Effector CD4-positive, alpha-beta T cell (primary cell): Measurements from ENCODE around the gene DOK4.

Source experiments
- DNase-seq: peaks from one replicate; pipeline ENCODE4 v3.0.0-alpha.2; 2020

DOK4 gene

DNA sequence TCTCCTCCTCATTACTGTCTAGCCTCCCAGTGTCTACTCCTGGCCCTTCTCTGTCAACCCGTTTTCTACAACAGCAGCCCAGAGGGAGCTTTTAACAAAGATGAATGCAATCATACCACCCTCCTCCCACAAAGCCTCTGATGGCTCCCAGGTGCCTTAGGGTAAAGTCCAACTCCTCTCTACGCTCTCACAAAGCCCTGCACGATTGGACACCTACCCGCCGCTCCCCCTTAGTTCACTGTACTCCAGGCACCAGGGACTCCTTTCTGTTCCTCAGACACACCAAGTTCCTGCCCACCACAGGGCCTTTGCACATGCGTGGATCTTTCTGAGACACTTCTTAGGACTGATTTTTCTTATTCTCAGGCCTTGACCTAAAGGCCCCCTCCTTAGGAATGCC, 32.6 kb upstream of the DOK4 start:
- no peak for DNase-seq

GRCh38 chr16:57518520-57518919, 32.2 kb upstream of the DOK4 start:
- DNase-seq: no peak

DNA sequence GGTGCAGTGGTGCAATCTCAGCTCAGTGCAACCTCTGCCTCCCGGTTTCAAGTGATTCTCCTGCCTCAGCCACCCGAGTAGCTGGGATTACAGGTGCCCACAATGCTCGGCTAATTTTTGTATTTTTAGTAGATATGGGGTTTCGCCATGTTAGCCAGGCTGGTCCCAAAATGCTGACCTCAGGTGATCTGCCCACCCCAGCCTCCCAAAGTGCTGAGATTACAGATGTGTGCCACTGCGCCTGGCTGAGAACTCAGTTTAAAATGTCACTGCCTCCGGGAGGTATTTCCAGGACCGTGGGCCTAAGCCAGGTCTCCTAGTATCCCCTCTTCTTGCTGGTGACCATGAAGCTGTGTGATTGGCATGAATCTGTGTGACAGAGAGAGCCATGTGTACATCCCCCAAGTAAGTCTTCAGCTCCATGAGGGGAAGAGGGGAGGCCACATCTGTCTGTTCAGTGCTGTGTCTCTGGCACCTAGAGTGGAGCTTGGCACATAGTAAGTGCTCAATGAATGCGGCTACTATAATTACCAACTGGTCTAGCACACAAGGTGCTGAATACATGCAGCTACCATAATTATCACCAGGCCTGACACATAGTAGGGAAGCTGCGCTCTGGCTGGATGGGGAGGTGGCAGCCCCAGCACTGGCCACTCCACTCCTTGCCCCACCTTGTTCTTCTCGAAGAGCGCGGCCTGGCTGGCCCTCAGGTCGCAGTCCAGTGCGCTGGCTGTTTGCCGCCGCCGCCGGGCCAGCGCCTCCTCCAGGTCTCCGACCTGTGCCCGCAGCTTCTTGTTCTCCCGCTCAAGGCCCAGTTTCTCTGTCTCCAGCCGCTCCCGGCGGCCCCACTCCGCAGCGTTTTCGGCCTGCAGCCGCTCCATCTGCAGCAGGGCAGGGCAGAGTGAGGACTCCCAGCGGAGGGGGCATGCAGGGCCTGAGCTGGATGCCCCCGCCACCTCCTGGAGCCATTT, 31.4 kb upstream of the DOK4 start:
- no peak for DNase-seq

- DNase-seq: no peak
These were observed 30.5 kb upstream of the DOK4 start for GRCh38 chr16:57516773-57517172.

DNA sequence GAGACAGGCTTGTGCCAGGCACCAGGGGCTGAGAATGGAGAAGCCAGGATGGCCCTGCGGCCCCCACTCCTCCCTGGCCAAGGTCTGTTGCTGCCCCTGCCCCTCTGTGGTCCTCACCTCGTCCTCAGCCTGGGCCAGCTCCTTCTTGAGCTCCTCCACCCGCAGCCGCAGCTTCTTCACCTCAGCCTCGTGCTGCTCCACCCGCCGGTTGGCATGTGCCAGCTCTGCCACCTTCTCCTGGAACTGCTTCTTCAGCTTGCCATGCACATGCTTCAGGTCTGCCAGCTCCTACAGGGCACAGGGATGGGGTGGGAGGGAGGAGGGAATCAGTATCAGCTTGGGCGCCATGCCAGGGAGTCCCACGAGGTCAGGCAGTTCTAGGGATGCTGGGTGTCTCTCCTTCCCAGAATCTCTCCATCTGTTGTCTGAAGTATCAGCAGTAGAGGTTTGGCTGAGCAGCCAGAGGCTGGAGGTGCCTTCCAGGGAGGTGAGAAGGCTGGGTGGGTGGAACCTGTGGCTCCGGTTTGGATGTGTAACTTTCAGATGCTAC, 30.0 kb upstream of the DOK4 start:
- DNase-seq: no peak

DNA sequence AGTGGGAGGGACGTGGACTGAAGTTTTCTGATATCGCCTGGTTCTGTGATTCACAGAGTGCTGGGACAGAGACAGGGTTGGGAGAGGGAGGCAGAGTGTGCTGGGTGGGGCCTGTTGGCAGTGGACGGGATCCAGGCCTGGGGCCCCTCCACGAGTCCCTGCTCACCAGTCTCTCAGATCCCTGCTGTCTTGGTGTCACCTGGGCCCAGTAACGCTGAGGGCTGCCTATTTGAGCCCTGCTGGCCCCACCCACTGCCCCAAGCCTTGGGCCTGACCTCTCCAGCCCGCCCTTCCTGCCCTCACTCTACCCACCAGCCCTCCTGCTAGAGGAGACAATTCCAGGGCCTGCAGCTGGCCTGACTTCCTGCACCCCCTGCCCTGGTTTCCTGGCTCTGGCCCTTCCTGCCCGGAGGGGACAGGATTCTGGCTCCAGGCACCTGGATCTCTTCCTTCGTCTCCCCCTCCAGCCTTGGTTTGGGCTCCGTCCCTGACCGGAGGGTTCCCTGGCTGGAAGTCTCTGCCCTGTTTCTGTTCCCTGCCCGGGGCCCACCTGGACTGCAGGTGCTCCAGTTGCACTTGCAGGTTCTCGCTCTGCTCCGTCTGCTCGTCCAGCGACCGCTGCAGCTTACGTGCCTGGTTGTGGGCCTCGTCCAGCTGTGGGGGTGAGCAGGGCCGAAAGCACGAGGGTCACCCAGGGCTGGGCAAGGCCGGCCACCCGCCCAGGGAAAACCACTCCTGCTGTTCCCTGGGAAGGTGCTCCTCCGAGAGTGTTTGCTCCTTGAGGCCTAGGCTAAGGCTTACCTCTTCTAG, 28.7 kb upstream of the DOK4 start:
- DNase-seq: no peak

GRCh38 chr16:57514371-57514770, 28.1 kb upstream of the DOK4 start:
- DNase-seq: no peak

DNA sequence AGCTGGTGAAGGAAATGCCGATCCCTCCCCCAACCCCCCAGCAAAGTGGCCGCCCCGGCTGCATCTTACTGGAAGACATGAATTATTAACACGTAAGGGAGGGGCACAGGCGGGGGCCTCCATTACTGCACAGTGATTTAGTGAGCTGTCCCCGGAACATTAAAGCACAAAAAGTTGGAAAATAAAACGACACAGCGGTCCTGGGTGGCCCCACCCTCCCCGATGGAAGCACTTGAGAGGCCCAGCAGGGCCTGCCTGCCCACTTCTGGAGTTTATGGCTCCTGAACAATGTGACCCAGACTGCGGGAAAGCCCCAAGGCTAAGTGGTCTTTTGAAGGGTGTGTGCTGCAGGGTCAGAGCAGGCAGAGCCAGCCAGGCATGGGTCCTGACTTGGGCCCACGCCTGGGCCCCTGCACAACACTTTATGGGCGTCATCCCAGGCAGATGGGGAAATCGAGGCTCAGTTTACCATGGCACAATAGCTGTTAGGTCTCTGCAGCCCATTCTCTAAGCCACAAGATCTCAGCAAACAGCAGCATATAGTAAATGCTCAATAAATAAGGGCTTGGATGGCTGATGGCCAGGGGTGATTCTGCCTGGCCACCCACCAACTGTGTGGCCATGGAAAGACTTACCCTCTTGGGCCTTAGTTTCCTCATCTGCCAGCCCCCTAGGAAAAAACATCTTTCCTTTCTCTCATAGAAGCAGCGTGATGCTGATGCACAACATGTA, 27.2 kb upstream of the DOK4 start:
- no peak for DNase-seq

DNA sequence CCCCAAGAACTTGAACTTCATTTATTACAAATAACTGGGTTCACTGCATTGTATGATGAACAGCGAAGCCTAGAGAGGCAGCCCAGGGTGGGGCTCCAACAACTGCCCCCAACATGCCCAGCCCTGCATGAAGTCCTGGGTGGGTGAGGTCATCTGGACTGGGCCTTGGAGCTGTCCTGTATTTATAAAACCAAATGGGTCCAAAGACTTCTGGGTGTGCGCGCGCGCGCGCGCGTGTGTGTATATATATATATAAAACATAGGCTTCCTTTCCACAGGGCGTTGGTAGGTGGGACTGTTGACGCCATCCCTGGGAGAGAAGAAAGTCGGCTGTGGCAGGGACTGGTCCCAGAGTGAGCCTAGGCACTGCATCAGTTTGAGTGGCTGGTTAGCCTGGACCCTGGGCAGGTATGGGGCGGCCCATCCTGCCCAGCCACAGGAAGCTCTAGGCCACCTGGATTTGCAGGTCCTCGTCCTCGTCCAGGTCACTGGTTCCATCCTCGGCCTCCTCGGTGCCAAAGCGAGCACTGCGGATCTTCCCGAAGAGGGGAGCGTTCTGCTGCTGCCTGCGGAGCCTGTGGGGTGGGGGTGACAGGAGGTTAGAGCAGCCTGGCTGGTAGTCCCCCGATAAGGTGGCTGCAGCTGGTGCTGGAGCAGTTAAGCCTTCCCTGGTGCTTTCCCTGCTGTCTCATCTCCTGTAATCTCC, 26.2 kb upstream of the DOK4 start:
- DNase-seq: no peak

- DNase-seq: no peak
These were observed 24.0 kb upstream of the DOK4 start for GRCh38 chr16:57510016-57510871.

- no peak for DNase-seq
These were observed 23.1 kb upstream of the DOK4 start for GRCh38 chr16:57509231-57509923.

DNA sequence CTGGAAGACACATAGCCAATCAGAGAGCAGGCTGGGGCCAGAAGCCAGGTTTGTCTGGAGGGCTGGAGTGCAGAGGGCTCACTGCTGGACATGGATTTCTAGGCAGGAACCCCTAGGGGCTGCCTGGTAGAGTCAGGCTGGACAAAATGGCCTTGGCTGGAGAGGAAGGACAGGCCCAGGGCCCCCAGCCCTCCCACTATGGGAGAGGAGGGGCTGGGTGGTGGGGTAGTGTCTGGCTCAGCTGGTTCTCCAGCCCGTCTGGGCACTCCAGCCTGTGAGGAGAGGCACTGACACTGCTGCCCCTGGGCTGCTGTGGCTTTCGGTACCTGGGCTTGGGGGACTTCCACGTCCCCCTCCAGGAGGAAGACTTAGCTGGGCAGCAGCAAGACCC, 21.7 kb upstream of the DOK4 start:
- no peak for DNase-seq

DNA sequence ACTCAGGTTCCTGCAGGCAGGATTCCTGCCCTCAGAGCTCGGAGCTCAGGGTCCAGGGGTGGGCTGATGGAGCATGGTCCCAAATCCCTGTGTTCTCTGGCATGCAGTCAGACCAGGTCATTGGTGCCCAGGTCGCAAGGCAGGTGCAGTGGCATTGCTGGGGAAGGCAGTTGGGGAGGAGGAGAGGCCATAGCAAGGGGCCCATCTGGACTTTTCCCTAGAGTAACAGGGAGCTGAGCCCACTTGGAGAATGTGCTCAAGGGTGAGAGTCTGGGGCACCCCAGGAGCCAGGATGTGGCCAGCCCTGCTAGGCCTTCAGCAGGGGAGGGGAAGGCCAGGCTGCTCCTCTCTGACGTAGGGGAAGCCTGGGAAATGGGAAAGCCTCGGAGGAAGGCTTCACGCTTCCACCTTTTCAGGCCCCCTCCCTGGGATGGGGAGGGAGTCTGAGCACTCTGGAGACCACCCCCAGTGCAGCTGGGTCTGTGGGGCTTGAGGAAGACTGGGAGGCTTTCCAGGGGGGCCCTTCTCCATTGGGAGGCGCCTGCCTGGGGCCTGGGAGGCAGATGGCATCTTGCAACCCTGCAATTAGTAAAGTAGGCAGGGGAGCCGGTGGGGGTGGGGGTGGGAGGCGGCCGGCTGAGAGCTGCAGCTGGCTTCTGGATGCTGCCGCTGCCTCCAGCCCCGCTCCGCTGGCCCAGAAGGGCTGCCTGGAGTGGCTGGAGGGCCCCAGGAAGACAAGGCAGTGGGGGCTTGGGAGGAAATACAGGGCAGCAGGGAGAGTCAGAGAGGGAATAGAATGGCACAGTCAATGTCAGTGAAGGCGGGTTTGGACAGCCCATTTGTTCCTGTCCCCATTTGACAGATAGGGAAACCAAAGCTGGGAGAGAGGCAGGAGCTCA, 21.1 kb upstream of the DOK4 start:
- DNase-seq: no peak

DNA sequence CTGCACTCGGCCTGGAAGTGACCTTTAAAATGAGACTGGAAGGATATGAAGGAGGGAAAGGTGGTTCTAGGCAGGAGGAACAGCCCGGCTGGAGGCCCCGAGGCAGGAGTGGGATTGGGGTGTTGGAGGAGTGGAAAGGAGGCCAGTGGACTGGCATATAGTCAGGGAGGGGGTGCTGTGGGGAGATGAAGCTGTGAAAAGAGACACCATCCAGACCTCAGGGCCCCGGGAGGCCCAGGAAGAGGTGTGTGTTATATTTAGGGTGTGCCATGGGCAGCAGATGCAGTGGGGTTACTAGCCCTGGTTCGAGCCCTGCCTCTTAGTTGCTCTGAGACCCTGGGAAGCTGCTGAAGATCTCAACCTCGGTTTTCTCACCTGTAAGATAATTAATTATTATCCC, 18.9 kb upstream of the DOK4 start:
- no peak for DNase-seq

DNA sequence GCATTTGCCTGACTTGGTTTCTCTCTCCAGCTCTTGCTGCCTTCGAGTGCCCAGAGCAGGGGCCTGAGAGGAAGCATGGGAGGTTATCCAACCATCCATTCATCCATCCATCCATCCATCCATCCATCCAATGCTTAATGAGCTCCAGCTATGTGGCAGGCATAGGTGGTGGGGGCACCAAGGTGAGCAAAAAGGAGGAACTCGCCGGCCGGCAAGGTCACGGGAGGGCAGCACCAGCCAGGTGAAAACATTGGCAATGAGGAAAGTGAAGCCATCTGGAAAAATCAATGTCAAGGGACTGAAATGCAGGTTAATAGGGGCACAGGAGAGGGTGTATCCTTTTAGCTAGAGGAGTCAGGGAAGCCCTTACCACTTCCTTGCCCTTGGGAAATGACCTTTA, 18.2 kb upstream of the DOK4 start:
- DNase-seq: no peak

DNA sequence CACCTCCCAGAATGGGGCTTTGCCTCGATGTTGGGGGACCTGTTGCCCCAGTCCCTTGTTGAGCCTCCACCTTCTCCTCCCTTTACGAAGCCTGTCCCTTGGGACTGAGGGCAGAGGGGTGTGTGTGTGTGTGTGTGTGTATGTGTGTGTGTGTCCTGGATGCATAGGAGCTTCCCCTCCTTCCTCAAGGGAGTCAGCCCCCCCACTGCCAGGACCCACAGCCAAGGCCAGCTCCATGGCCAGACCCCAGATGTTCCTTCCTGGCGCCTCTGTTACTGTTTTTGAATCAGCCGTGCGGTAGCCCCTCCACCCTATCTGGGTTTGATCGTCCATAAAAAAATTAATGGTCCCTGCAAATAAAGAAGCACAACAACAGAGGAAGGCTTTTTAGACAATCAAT, 17.7 kb upstream of the DOK4 start:
- no peak for DNase-seq

DNA sequence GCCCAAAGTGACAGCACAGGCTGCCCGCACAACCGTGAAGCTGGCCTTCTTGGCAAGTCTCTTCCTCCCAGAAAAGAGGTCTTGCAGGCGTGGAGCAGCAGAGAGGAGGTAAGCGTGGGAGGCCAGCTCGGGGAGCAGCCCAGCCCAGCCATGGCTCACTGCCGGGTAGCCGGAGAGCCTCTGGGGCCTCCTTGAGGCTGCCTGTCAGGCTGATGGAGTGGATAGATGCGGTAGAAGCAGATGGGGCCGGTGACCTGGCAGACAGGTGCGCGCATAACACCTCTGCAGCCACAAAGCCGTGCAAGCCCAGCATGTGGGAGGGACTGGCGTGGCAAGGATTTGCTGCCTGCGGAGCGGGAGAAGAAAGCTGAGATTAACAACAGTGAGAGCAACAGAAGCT, 17.1 kb upstream of the DOK4 start:
- no peak for DNase-seq

- no peak for DNase-seq
These were observed 15.9 kb upstream of the DOK4 start for GRCh38 chr16:57502048-57502775.

GRCh38 chr16:57501492-57501891, 15.2 kb upstream of the DOK4 start:
- DNase-seq: no peak
